Retinal pigment epithelial cell (primary cell): Measurements from ENCODE around the gene GIN1.

Source experiments
- DNase-seq: peaks from one replicate; pipeline ENCODE4 v3.0.0-alpha.2; 2010; ENCODE audit warnings: low read depth
- H3K4me3 ChIP-seq: 2 replicates; pipeline ENCODE4 v1.5.1; 2011; ENCODE audit warnings: mild to moderate bottlenecking, low read length, control low read depth, moderate library complexity
- CTCF ChIP-seq: conservative IDR thresholded peaks from 2 replicates; pipeline ENCODE4 v1.5.1; 2011; ENCODE audit warnings: low read depth, low read length, control low read depth, inconsistent platforms

Gene GIN1

DNA sequence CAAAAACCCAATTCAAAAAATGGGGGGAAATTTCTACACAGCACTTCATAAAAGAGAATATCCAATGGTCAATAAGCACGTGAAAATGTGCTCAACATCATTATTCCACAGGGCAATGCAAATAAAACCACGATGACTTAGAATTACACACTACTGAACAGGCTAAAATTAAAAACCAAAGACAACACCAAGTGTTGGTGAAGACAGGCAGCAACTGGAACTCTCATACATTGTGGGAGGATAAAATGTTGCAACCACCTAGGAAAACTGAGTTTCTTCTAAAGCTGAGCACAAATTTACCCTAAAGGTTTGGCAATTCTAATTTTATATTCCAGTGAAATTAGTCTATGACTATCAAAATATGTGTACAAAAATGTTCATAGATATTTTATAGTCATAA is 9.5 kb downstream of the GIN1 start:
- H3K4me3 ChIP-seq, result no peak overlapping the region
- DNase-seq, result no peak
- no peak for TF ChIP-seq CTCF

DNA sequence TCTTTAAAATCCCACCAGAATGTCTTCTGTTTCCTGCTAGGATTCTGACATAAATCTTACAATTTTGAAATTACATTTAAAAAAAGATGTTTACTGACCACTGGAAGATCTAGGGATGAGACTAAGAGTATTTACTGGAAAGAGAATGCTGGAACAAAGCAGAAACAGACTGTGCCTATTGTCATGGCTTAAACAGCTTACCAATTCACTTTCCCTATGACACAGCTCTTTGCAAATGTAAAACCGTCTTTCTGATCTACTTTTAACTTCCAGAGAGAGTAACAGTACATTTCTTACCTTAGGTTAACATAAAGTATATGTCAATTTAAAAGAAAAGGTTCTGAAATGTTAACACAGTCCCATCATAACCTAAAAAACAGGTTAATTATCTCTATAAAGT is 10.7 kb downstream of the GIN1 start:
- no peak overlapping the region for H3K4me3 ChIP-seq
- no peak for TF ChIP-seq CTCF

DNA sequence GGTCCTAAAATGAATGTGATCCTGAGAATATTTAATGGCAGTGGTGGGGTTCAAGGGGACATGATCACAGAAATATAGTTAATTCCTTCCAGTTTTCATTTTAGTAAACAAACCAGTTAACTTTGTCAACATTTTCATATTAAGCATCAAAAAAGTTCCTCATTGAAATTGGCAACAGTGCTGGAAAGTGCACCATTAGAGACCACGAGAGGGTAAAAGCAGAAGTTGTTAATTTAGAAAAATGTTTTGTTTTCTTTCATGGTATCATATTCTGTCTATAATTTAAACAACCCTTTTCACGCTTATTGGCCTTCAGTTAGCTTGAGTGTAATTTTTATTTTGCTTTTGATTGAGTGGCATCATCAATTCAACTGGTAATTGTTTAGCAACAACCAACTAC is 11.9 kb downstream of the GIN1 start:
- TF ChIP-seq CTCF, result no peak
- H3K4me3 ChIP-seq, result no peak overlapping the region
- DNase-seq, result no peak

More for the DNA sequence above, 10.7 kb downstream of the GIN1 start:
- DNase-seq, result no peak

DNA sequence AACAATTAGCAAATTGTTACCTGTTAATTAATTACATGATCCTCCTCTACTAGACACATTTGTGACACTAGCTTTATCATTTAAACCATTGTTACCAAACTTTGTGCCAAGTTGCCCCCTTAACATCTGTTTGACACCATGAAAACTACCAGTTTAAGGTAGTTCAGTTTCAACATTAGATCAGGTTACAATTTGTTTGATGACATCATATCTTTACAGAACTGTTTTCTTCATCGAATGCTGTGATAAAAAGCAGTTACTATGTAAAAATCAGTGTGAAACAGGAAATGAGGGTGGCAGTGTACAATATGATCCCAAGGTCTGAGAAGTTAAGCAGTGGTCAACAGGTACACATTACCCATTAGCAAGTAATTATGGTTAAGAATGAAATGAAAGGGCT is 17.7 kb downstream of the GIN1 start:
- H3K4me3 ChIP-seq, result no peak overlapping the region
- no peak for DNase-seq
- TF ChIP-seq CTCF, result no peak

DNA sequence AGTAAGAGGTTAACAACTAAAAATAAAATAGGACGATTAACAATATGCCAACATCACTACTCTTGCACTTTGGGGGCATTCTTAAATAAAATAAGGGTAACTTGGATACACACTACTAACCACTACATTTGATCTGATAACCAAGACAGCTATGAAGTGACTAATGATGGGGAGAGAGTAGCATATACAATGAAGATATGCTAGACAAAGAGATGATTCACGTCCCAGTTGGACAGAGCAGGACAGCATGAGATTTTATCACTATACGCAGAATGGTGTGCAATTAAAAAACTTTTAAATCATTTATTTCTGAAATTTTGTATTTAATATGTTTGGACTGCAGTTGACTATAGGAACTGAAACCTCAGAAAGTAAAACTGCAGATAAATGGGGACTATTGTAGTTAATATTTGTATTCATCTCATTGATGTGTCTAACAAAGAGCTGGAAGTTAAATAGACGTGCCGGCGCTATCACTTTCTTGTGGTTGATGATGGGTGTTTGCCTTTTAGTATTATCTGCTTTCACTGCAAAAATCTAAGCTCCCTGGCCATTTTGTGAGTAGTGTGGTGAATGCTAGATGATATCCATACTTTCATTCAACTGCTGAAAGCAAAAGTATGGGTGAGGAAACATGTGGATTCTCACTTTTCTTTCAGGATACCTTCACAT is 18.7 kb downstream of the GIN1 start:
- no peak for DNase-seq
- TF ChIP-seq CTCF, result no peak
- H3K4me3 ChIP-seq, result no peak overlapping the region

- TF ChIP-seq CTCF, result no peak
- no peak overlapping the region for H3K4me3 ChIP-seq
- no peak for DNase-seq
These were observed 20.9 kb downstream of the GIN1 start for GRCh38 chr5:103098993-103099392.

- no peak for DNase-seq
- no peak overlapping the region for H3K4me3 ChIP-seq
- TF ChIP-seq CTCF, result no peak
These were observed 25.2 kb downstream of the GIN1 start for GRCh38 chr5:103094737-103095136.
